ENCODE data around the gene LCNL1.

Gene LCNL1

DNA sequence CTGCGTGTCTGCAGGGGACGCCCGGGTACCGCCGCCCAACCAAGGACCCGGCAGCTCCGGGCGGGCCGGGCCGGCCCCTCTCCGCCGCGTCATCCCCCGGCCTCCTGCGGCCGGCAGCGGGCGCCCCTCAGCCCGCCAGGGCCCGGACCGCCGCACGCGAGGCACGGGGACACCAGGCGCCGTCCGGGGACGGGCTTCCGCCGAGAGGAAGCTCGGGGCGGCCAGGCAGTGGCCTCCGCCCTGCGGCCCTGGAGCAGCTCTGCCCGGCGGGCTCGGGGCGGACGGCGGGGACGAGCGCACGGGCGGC lies 38.6 kb upstream of the LCNL1 start:
- Histone ChIP-seq H3K9ac (no peak overlapping the region), H3K4me3 (ENCODE audit: low read depth, low read length) (peak overlapping the region; percentile 78), H3K27me3 (ENCODE audit: control insufficient read depth, insufficient read depth, low read length) (no peaks in the 10 kb centered on the region), H3K4me1 (peaks cover 3% of the 10 kb centered on the region), H3K27ac (no peak overlapping the region), H3K36me3 (ENCODE audit: control insufficient read depth, insufficient read depth, low read length) (no peaks in the 10 kb centered on the region), H3K4me2 (ENCODE audit: low read length) (peak overlapping the region; percentile 83), H3K79me2 (no peaks in the 10 kb centered on the region), H3K9me3 (ENCODE audit: control insufficient read depth, low read length) (no peaks in the 10 kb centered on the region), H2AFZ (peak overlapping the region; percentile 28)
- TF ChIP-seq, protein P1, sequence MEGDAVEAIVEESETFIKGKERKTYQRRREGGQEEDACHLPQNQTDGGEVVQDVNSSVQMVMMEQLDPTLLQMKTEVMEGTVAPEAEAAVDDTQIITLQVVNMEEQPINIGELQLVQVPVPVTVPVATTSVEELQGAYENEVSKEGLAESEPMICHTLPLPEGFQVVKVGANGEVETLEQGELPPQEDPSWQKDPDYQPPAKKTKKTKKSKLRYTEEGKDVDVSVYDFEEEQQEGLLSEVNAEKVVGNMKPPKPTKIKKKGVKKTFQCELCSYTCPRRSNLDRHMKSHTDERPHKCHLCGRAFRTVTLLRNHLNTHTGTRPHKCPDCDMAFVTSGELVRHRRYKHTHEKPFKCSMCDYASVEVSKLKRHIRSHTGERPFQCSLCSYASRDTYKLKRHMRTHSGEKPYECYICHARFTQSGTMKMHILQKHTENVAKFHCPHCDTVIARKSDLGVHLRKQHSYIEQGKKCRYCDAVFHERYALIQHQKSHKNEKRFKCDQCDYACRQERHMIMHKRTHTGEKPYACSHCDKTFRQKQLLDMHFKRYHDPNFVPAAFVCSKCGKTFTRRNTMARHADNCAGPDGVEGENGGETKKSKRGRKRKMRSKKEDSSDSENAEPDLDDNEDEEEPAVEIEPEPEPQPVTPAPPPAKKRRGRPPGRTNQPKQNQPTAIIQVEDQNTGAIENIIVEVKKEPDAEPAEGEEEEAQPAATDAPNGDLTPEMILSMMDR (IDR thresholded peaks at IDR 0.05), result no peak

DNA sequence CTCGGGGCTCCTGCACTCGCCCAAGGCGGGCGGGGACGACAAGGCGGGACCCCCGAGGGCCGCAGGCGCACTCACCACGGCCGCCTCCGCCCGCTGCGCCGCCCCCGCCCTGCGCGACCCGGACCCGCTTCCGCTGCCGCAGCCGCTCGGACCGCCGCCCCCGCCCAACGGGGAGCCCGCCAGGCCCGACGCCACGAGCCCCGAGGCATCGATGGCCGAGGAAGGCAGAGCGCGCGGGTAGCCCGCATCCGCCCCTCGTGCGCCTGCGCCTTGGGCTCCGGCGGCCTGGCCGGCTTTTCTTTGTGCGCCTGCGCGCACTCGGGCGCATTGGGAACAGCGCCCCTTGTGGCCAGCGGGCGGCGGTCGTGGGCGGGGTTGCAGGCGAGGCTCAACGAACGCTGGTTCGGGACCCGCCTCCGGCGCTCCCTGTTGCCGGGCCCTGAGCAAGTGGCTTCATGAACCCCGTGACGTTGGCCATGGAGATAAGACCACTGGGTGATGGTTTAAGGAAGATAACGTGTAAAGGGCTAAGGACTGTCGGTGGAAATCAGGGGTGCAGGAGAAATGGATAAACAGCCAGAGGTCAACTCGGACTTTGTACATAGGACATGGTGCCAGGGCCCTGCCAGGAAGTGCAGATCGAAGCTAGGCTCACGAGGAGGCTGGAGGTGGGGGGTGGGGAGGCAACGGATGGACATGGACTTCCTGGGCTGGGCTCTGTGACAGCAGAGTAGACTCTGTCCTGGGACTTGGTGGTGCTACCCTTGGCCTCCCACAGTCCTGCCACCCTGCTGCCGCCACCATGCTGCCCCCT lies 38.1 kb upstream of the LCNL1 start, which contains the start of the genes C8G and FBXW5:
Gene C8G (plus strand): TSS at position 725 of the 814 bp plus-strand sequence. CDS start 78 bp downstream, at position 803.
Gene FBXW5 (minus strand): TSS at position 220 of the 814 bp plus-strand sequence. CDS start 655 bp downstream, outside the sequence.
- Histone ChIP-seq H3K4me3 (ENCODE audit: low read depth, low read length) (peak within 1 kb of the TSS; percentile 78), H3K9me3 (ENCODE audit: control insufficient read depth, low read length) (no peaks in the 10 kb centered on the region), H3K79me2 (no peaks in the 10 kb centered on the region), H3K27me3 (ENCODE audit: control insufficient read depth, insufficient read depth, low read length) (no peaks in the 10 kb centered on the region), H3K9ac (no peak within 1 kb of the TSS), H3K4me2 (ENCODE audit: low read length) (peak within 1 kb of the TSS; percentile 83), H3K27ac (peak within 1 kb of the TSS; percentile 19), H2AFZ (peak within 1 kb of the TSS; percentile 29), H3K36me3 (ENCODE audit: control insufficient read depth, insufficient read depth, low read length) (no peaks in the 10 kb centered on the region), H3K4me1 (peaks cover 3% of the 10 kb centered on the region)
- TF ChIP-seq, protein P1 (IDR thresholded peaks at IDR 0.05), result peak; percentile 92

DNA sequence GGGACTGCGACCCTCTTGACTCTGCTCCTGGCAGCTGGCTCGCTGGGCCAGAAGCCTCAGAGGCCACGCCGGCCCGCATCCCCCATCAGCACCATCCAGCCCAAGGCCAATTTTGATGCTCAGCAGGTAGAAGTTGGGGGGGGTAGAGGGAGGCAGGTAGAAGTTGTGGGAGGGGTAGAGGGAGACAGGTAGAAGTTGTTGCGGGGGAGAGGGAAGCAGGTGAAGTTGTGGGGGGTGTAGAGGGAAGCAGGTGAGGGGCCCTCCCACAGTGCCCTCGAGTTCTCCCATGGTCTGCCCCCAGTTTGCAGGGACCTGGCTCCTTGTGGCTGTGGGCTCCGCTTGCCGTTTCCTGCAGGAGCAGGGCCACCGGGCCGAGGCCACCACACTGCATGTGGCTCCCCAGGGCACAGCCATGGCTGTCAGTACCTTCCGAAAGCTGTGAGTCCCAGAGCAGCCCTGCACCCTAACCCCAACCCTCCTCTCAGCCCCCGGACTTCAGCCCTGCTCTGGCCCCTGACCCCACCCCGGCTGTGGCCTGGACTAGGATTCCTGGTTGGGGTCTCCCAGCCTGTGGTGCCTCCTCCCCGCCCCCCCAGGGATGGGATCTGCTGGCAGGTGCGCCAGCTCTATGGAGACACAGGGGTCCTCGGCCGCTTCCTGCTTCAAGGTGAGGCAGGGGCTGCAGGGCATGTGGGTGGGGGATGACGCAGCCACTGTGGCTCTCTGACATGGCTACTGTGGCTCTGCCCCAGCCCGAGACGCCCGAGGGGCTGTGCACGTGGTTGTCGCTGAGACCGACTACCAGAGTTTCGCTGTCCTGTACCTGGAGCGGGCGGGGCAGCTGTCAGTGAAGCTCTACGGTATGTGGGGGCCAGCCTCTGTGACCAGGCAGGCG lies 37.2 kb upstream of the LCNL1 start:
- no peaks in the 10 kb centered on the region for H3K79me2 ChIP-seq
- no peak overlapping the region for H3K27ac ChIP-seq
- no peak overlapping the region for H2AFZ ChIP-seq
- no peaks in the 10 kb centered on the region for H3K9me3 ChIP-seq (ENCODE audit: control insufficient read depth, low read length)
- H3K4me3 ChIP-seq (ENCODE audit: low read depth, low read length), result no peak overlapping the region
- H3K36me3 ChIP-seq (ENCODE audit: control insufficient read depth, insufficient read depth, low read length), result no peaks in the 10 kb centered on the region
- no peak overlapping the region for H3K4me2 ChIP-seq (ENCODE audit: low read length)
- H3K9ac ChIP-seq, result no peak overlapping the region
- no peaks in the 10 kb centered on the region for H3K27me3 ChIP-seq (ENCODE audit: control insufficient read depth, insufficient read depth, low read length)
- H3K4me1 ChIP-seq, result peaks cover 3% of the 10 kb centered on the region
- TF ChIP-seq, protein P1 (IDR thresholded peaks at IDR 0.05), result no peak

DNA sequence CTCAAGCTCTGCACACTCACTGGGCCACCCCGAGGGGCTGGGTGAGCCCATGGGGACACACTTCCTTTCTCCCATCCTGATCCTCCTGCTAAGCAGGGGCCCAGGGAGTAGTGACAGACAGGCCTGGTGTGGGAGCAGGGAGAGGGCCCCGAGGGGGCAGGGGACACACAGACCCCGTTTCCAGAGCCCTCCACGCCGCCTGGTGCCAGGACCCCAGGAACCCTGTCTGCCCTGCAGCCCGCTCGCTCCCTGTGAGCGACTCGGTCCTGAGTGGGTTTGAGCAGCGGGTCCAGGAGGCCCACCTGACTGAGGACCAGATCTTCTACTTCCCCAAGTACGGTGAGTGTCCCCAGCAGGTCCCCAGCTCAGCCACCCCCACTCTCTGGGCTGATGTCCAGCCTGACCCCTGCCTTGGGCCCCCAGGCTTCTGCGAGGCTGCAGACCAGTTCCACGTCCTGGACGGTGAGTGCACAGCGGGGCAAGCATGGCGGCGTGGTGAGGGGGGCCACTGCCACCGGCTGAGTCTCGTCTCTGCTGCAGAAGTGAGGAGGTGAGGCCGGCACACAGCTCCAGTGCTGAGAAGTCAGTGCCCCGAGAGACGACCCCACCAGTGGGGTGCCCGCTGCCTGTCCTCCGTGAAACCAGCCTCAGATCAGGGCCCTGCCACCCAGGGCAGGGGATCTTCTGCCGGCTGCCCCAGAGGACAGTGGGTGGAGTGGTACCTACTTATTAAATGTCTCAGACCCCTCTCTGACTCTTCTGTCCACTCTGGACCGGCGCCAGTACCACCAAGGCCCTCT lies 36.4 kb upstream of the LCNL1 start:
- no peaks in the 10 kb centered on the region for H3K79me2 ChIP-seq
- no peak overlapping the region for H3K27ac ChIP-seq
- no peak overlapping the region for H3K9ac ChIP-seq
- TF ChIP-seq, protein P1 (IDR thresholded peaks at IDR 0.05), result no peak
- no peak overlapping the region for H3K4me2 ChIP-seq (ENCODE audit: low read length)
- H3K4me3 ChIP-seq (ENCODE audit: low read depth, low read length), result no peak overlapping the region
- no peaks in the 10 kb centered on the region for H3K27me3 ChIP-seq (ENCODE audit: control insufficient read depth, insufficient read depth, low read length)
- H2AFZ ChIP-seq, result no peak overlapping the region
- H3K36me3 ChIP-seq (ENCODE audit: control insufficient read depth, insufficient read depth, low read length), result no peaks in the 10 kb centered on the region
- peaks cover 3% of the 10 kb centered on the region for H3K4me1 ChIP-seq
- H3K9me3 ChIP-seq (ENCODE audit: control insufficient read depth, low read length), result no peaks in the 10 kb centered on the region
